Lower leg skin (tissue), 4 donors: ENCODE results near the gene SFSWAP. TPM values are rescaled to one million over a fixed set of nuclear protein-coding genes. Genes with fewer than 3 reads are reported as not detected.

Source experiments
- DNase-seq, 2 donors: peaks; one replicate each; pipeline ENCODE4 v3.0.0-alpha.2; 2019; ENCODE audit warnings: low spot score in 2 of 2
- H3K4me3 ChIP-seq: fragments of 200-600 bp; sonication (generic); 2 replicates; pipeline ENCODE4 v1.5.1; 2017; ENCODE audit warnings: mild to moderate bottlenecking, low read depth; ENCODE audit not compliant: poor library complexity, severe bottlenecking
- POLR2A ChIP-seq, 2 donors: fragments of 450-650 bp; IDR thresholded peaks; one replicate each; pipeline ENCODE4 v1.6.1; 2016 to 2017; ENCODE audit warnings: antibody characterized with exemption in 2 of 2, mild to moderate bottlenecking in 1 of 2, moderate library complexity in 1 of 2
- WGBS, 2 donors: methylation state at CpG; one replicate each; pipeline ENCODE4 v1.1.5; 2018; 5-methylcytosine and 5-hydroxymethylcytosine counted together
- intact Hi-C: fragments of 100-400 bp; cut with DNase I; formaldehyde crosslinking; loops from one replicate; pipeline ENCODE4 v1.15.0; 2023; ENCODE audit warnings: low total_unique reads
- total RNA-seq, 4 donors: library from RNA; depleted of rRNA; stranded (reverse); fragments of >200 nt; gene quantifications; one replicate each; pipeline ENCODE4 v1.1.0, GENCODE V29; 2016
- TF ChIP-seq, protein P1 (sequence below), 3 donors: fragments of 450-650 bp; IDR thresholded peaks; one replicate each; pipeline ENCODE4 v1.5.1; 2016; ENCODE audit warnings: antibody characterized with exemption in 3 of 3, mild to moderate bottlenecking in 3 of 3, moderate library complexity in 2 of 3

The SFSWAP gene
- total RNA-seq, 4 donors from 2014 or later, result 31.0 to 56.3 (median 38.5) TPM

DNA sequence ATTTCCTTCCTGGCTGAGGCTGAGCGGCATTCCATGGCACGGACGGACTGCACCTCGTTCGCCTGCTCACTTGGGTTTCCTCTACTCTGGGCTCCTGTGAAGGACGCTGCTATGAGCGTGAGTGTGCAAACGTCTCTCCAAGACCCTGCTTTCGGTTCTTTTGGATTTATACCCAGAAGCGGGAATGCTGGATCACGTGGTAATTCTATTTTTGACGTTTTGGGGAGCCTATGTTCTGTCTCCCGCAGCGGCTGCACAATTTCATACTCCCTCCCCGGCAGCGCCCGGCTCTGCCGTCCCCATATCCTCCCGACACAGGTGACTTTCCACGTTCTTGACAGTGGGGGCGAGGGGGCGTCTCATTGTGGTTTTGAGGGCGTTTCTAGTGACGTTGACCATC lies 137.9 kb downstream of the SFSWAP start:
- H3K4me3 ChIP-seq, result no peak overlapping the region
- 78 to 83% methylated on average over 24 of the region's 24 CpGs for WGBS, 2 donors
- no peak for TF ChIP-seq POLR2A (IDR thresholded peaks at IDR 0.05)
- TF ChIP-seq, protein P1, sequence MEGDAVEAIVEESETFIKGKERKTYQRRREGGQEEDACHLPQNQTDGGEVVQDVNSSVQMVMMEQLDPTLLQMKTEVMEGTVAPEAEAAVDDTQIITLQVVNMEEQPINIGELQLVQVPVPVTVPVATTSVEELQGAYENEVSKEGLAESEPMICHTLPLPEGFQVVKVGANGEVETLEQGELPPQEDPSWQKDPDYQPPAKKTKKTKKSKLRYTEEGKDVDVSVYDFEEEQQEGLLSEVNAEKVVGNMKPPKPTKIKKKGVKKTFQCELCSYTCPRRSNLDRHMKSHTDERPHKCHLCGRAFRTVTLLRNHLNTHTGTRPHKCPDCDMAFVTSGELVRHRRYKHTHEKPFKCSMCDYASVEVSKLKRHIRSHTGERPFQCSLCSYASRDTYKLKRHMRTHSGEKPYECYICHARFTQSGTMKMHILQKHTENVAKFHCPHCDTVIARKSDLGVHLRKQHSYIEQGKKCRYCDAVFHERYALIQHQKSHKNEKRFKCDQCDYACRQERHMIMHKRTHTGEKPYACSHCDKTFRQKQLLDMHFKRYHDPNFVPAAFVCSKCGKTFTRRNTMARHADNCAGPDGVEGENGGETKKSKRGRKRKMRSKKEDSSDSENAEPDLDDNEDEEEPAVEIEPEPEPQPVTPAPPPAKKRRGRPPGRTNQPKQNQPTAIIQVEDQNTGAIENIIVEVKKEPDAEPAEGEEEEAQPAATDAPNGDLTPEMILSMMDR (IDR thresholded peaks at IDR 0.05), result no peak
- no peak for DNase-seq
- intact Hi-C loops, result no loop called here

Other genes starting within 250 kb of the SFSWAP start
- gene MMP17, start 117.3 kb downstream of the SFSWAP start, total RNA-seq, result 10 to 100 TPM in 1 of 4 donors, 1 to 10 TPM in 3; 5.4 to 11.6 (median 5.7) TPM
- gene ULK1, start 183.5 kb downstream of the SFSWAP start, total RNA-seq, result 100 to 1,000 TPM in 1 of 4 donors, 10 to 100 TPM in 3; 42.8 to 117 (median 46.1) TPM
- 10 to 100 TPM in 3 of 4 donors, 1 to 10 TPM in 1; 8.3 to 36.4 (median 19.0) TPM for gene PUS1, start 218.2 kb downstream of the SFSWAP start, total RNA-seq
- gene EP400, start 238.9 kb downstream of the SFSWAP start, total RNA-seq, result 10 to 100 TPM; 22.0 to 45.8 (median 24.6) TPM